Astrocyte of the cerebellum (primary cell): ENCODE data around the gene CDH11.
A peak's percentile ranks its signal among the peaks of the same experiment; 100 is the strongest.

Experiments used
- DNase-seq: peaks from one replicate; pipeline ENCODE4 v3.0.0-alpha.2; 2011; ENCODE audit warnings: low read depth
- H3K4me3 ChIP-seq: 2 replicates; pipeline ENCODE4 v1.5.1; 2011; ENCODE audit warnings: mild to moderate bottlenecking, low read depth, low read length, moderate library complexity
- in situ Hi-C: cut with HindIII; loops from 2 replicates; pipeline ENCODE4 v1.10.0; 2017; ENCODE audit warnings: low sequenced_read_pairs
- TF ChIP-seq, protein P1 (sequence below): IDR thresholded peaks from 2 replicates; pipeline ENCODE4 v1.5.1; 2012; ENCODE audit warnings: low read length, low read depth, moderate library complexity, mild to moderate bottlenecking; ENCODE audit errors: missing control alignments

Gene CDH11

DNA sequence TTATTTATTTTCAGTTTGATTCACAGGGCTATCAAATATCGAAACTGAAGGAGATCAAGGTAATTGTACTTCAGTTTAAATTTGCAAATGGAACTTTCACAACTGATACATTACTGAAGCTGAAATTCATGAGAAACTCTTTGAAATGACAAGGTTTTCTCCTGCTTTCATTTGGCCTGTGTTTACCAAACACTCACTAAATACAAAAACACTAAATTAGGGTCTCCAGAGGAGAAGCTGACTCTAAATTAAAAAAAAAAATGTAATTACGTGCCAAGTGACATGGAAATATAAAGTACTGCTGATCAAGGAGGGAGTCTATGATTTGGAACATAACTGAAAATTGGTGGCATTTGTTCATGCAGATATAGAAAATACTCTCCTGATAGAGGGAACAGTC is 205.8 kb downstream of the CDH11 start:
- DNase-seq, result no peak
- TF ChIP-seq, protein P1, sequence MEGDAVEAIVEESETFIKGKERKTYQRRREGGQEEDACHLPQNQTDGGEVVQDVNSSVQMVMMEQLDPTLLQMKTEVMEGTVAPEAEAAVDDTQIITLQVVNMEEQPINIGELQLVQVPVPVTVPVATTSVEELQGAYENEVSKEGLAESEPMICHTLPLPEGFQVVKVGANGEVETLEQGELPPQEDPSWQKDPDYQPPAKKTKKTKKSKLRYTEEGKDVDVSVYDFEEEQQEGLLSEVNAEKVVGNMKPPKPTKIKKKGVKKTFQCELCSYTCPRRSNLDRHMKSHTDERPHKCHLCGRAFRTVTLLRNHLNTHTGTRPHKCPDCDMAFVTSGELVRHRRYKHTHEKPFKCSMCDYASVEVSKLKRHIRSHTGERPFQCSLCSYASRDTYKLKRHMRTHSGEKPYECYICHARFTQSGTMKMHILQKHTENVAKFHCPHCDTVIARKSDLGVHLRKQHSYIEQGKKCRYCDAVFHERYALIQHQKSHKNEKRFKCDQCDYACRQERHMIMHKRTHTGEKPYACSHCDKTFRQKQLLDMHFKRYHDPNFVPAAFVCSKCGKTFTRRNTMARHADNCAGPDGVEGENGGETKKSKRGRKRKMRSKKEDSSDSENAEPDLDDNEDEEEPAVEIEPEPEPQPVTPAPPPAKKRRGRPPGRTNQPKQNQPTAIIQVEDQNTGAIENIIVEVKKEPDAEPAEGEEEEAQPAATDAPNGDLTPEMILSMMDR, result no peak
- in situ Hi-C loops, result no loop called here
- H3K4me3 ChIP-seq, result no peak overlapping the region

DNA sequence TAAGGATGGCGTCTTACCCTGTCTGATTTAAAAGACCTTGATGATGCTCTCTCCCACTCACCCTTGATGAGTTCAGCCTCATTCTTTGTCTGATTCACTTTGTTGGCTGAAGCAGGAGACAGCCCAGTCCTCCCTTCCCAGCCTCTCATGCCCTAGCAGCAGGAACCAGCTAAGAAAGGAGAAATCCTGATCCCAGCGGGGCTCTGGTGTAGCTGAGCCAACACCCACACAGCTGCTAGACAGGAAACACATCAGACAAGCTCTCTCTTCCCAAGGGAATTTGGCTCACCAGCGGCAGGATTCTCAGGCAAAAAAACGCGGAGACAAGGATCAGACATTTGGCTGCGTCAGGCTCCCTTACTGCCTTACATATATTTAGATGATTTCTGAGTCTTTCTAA is 211.5 kb downstream of the CDH11 start:
- no peak overlapping the region for H3K4me3 ChIP-seq
- TF ChIP-seq, protein P1, result no peak
- in situ Hi-C loops, result no loop called here
- peak; percentile 22 for DNase-seq

GRCh38 chr16:64907844-64908243 is 214.0 kb downstream of the CDH11 start:
- in situ Hi-C loops, result no loop called here
- DNase-seq, result no peak
- no peak overlapping the region for H3K4me3 ChIP-seq
- TF ChIP-seq, protein P1, result no peak

GRCh38 chr16:64903770-64904169 is 218.1 kb downstream of the CDH11 start:
- DNase-seq, result no peak
- in situ Hi-C loops, result no loop called here
- TF ChIP-seq, protein P1, result no peak
- no peak overlapping the region for H3K4me3 ChIP-seq

DNA sequence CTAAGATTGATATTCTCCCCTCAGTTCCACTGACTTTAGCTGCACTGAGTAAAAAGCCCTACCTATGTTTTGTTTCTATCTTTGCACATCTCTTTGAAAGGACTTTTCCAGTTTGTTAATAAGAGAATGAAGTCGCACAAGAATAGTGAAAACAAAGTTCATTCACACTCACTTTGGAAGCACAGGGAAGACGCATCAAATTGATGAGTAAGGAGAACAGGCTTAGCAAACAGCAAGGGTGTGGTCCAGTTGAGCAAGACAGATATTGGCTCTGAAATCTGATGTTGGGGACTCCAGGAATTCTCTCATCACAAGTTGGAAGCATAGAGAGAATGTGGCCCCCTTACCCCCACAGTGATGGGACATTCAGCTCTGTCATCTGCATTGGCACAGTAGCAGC is 221.3 kb downstream of the CDH11 start:
- in situ Hi-C loops, result no loop called here
- TF ChIP-seq, protein P1, result no peak
- no peak overlapping the region for H3K4me3 ChIP-seq
- no peak for DNase-seq

DNA sequence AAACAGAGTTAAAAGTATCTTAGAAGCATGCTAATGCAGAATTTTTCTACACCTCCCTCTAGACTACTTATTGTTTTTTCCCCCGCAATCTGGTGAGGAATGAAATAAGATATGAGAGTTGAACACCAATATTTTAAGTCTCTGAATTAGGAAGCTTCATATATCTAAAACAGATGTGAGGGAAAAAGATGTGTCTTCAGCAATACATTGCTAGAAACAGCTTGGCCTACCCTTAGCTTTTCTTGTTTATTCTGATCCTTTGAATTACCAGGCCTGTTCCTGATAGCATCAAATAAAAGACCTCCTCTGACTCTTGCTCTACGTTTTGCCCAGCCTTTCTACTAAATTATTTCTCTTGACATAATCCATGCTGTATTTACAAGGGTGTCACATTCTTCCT is 221.8 kb downstream of the CDH11 start:
- no peak for DNase-seq
- in situ Hi-C loops, result no loop called here
- TF ChIP-seq, protein P1, result no peak

GRCh38 chr16:64898159-64898558 is 223.7 kb downstream of the CDH11 start:
- TF ChIP-seq, protein P1, result no peak
- H3K4me3 ChIP-seq, result no peak overlapping the region
- no peak for DNase-seq
- in situ Hi-C loops, result no loop called here

More for the DNA sequence above, 221.8 kb downstream of the CDH11 start:
- no peak overlapping the region for H3K4me3 ChIP-seq
